HG02973 (cell line): ENCODE measurements around the gene VAC14.

Experiments used
- ATAC-seq: cut with Tn5 transposase; IDR thresholded peaks from one replicate; pipeline ENCODE4 v1.9.1; 2021; ENCODE audit warnings: moderate library complexity; ENCODE audit not compliant: unreplicated experiment

The VAC14 gene

GRCh38 chr16:70786020-70786755 lies 14.8 kb downstream of the VAC14 start:
- ATAC-seq = no peak

- no peak for ATAC-seq
Measured at GRCh38 chr16:70784692-70785555, 16.0 kb downstream of the VAC14 start.

GRCh38 chr16:70782237-70782636 lies 18.7 kb downstream of the VAC14 start:
- ATAC-seq = no peak

GRCh38 chr16:70781800-70782199 lies 19.2 kb downstream of the VAC14 start:
- ATAC-seq = no peak

- no peak for ATAC-seq
Measured at GRCh38 chr16:70780546-70780945, 20.4 kb downstream of the VAC14 start.

GRCh38 chr16:70779361-70779760 lies 21.6 kb downstream of the VAC14 start:
- no peak for ATAC-seq

GRCh38 chr16:70778901-70779309 lies 22.1 kb downstream of the VAC14 start:
- no peak for ATAC-seq

GRCh38 chr16:70777973-70778406 lies 23.0 kb downstream of the VAC14 start:
- ATAC-seq = no peak

GRCh38 chr16:70777496-70777895 lies 23.5 kb downstream of the VAC14 start:
- ATAC-seq = no peak

GRCh38 chr16:70775399-70775798 lies 25.6 kb downstream of the VAC14 start:
- no peak for ATAC-seq

GRCh38 chr16:70774261-70774660 lies 26.7 kb downstream of the VAC14 start:
- ATAC-seq = no peak

- no peak for ATAC-seq
Measured at GRCh38 chr16:70772493-70772892, 28.5 kb downstream of the VAC14 start.

- no peak for ATAC-seq
Measured at GRCh38 chr16:70770626-70771552, 30.1 kb downstream of the VAC14 start.

GRCh38 chr16:70770291-70770625 lies 30.7 kb downstream of the VAC14 start:
- no peak for ATAC-seq

- ATAC-seq = no peak
Measured at GRCh38 chr16:70769761-70770160, 31.2 kb downstream of the VAC14 start.

- no peak for ATAC-seq
Measured at GRCh38 chr16:70769131-70769530, 31.8 kb downstream of the VAC14 start.

GRCh38 chr16:70768203-70768580 lies 32.8 kb downstream of the VAC14 start:
- no peak for ATAC-seq

- no peak for ATAC-seq
Measured at GRCh38 chr16:70767377-70768202, 33.4 kb downstream of the VAC14 start.

- no peak for ATAC-seq
Measured at GRCh38 chr16:70766658-70767057, 34.3 kb downstream of the VAC14 start.

- ATAC-seq = no peak
Measured at GRCh38 chr16:70766176-70766575, 34.8 kb downstream of the VAC14 start.
